ENCODE results near the gene PIMREG.

PIMREG gene

DNA sequence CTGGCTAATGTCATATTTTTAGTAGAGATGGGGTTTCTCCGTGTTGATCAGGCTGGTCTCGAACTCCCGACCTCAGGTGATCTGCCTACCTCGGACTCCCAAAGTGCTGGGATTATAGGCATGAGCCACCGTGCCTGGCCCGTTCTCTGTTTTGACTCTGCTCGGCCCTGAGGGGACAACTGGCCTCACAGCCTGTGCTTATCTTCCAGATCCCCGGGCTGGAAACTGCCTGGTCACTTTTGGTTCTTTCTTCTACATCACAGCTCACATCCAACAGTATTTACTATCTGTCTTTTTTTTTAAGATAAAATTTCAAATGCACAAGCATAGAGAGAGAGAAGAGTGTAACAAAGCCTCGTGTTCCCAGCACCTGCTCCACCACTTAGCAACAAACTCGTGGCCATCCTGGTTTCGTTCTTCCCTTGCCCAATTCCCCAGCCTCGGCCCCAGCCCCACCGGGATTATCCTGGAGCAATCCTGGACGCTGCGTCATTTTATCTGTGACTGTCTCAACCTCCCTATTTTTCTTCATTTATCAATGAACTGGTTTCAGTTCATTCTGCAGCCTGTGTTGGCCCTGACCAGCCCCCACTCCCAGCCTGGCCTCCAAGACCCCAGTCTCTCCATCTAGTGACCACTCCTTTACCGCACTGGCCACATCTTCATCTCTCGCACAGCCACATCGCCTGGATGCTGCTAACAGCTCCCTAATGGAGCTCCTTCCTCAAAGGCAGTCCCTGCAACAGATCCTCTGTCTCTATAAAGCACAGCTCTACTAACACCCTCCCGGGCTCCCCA lies 21.1 kb downstream of the PIMREG start:
- no peaks in the 10 kb centered on the region for H3K9me2 ChIP-seq (replicated peaks; ENCODE audit: low read depth, low read length)
- no peaks in the 10 kb centered on the region for H3K79me2 ChIP-seq (ENCODE audit: insufficient read depth, low read length)
- no peaks in the 10 kb centered on the region for H3K4me1 ChIP-seq (ENCODE audit: insufficient read depth, low read length, poor library complexity, severe bottlenecking)
- H3K9me3 ChIP-seq (ENCODE audit: insufficient read depth, low read depth, low read length), result no peaks in the 10 kb centered on the region
- H3K9ac ChIP-seq (ENCODE audit: low read depth, low read length, poor library complexity, severe bottlenecking), result no peak overlapping the region
- no peak overlapping the region for H3K4me3 ChIP-seq (ENCODE audit: low read length, poor library complexity, severe bottlenecking)
- H3F3A ChIP-seq (ENCODE audit: low read depth), result no peaks in the 10 kb centered on the region
- no peak overlapping the region for H3K4me2 ChIP-seq (ENCODE audit: low read depth, low read length, poor library complexity, severe bottlenecking)
- H2AFZ ChIP-seq (ENCODE audit: low read length), result no peak overlapping the region
- H4K20me1 ChIP-seq (ENCODE audit: insufficient read depth, low read length, poor library complexity, severe bottlenecking), result no peaks in the 10 kb centered on the region
- no peaks in the 10 kb centered on the region for H3K36me3 ChIP-seq (ENCODE audit: insufficient read depth, low read length)
- no peak for TF ChIP-seq EZH2phosphoT487 (IDR thresholded peaks at IDR 0.05; ENCODE audit: borderline replicate concordance)
- H3K27me3 ChIP-seq (ENCODE audit: insufficient read depth, low read length, poor library complexity, severe bottlenecking), result no peaks in the 10 kb centered on the region

DNA sequence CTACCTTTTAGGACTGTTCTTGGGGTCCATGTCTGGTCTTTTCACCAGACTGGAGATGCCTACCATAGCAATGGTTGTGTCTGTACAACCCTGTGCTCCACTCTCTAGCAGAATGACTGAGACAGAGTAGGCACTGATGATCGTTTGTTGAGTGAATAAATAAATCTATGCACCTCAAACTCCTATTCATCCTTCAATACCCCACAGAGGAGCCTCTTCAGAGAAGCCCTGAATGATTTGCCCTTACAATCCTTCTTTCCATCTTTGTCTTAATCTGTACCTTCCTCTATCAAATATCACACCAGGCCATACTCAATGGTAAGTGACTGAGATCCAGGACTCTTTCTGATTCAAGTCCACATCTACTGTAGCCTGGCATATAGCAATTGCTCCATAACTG lies 23.3 kb downstream of the PIMREG start:
- no peak overlapping the region for H3K4me2 ChIP-seq (ENCODE audit: low read depth, low read length, poor library complexity, severe bottlenecking)
- no peaks in the 10 kb centered on the region for H3K4me1 ChIP-seq (ENCODE audit: insufficient read depth, low read length, poor library complexity, severe bottlenecking)
- no peaks in the 10 kb centered on the region for H3K36me3 ChIP-seq (ENCODE audit: insufficient read depth, low read length)
- H3K79me2 ChIP-seq (ENCODE audit: insufficient read depth, low read length), result no peaks in the 10 kb centered on the region
- H3K9me3 ChIP-seq (ENCODE audit: insufficient read depth, low read depth, low read length), result no peaks in the 10 kb centered on the region
- H3F3A ChIP-seq (ENCODE audit: low read depth), result no peaks in the 10 kb centered on the region
- no peak overlapping the region for H2AFZ ChIP-seq (ENCODE audit: low read length)
- H3K27me3 ChIP-seq (ENCODE audit: insufficient read depth, low read length, poor library complexity, severe bottlenecking), result no peaks in the 10 kb centered on the region
- H3K9ac ChIP-seq (ENCODE audit: low read depth, low read length, poor library complexity, severe bottlenecking), result no peak overlapping the region
- H3K4me3 ChIP-seq (ENCODE audit: low read length, poor library complexity, severe bottlenecking), result no peak overlapping the region
- H4K20me1 ChIP-seq (ENCODE audit: insufficient read depth, low read length, poor library complexity, severe bottlenecking), result no peaks in the 10 kb centered on the region
- H3K9me2 ChIP-seq (replicated peaks; ENCODE audit: low read depth, low read length), result no peaks in the 10 kb centered on the region
- no peak for TF ChIP-seq EZH2phosphoT487 (IDR thresholded peaks at IDR 0.05; ENCODE audit: borderline replicate concordance)
- TF ChIP-seq, protein P1, sequence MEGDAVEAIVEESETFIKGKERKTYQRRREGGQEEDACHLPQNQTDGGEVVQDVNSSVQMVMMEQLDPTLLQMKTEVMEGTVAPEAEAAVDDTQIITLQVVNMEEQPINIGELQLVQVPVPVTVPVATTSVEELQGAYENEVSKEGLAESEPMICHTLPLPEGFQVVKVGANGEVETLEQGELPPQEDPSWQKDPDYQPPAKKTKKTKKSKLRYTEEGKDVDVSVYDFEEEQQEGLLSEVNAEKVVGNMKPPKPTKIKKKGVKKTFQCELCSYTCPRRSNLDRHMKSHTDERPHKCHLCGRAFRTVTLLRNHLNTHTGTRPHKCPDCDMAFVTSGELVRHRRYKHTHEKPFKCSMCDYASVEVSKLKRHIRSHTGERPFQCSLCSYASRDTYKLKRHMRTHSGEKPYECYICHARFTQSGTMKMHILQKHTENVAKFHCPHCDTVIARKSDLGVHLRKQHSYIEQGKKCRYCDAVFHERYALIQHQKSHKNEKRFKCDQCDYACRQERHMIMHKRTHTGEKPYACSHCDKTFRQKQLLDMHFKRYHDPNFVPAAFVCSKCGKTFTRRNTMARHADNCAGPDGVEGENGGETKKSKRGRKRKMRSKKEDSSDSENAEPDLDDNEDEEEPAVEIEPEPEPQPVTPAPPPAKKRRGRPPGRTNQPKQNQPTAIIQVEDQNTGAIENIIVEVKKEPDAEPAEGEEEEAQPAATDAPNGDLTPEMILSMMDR (conservative IDR thresholded peaks at IDR 0.05; ENCODE audit: low read length), result no peak

DNA sequence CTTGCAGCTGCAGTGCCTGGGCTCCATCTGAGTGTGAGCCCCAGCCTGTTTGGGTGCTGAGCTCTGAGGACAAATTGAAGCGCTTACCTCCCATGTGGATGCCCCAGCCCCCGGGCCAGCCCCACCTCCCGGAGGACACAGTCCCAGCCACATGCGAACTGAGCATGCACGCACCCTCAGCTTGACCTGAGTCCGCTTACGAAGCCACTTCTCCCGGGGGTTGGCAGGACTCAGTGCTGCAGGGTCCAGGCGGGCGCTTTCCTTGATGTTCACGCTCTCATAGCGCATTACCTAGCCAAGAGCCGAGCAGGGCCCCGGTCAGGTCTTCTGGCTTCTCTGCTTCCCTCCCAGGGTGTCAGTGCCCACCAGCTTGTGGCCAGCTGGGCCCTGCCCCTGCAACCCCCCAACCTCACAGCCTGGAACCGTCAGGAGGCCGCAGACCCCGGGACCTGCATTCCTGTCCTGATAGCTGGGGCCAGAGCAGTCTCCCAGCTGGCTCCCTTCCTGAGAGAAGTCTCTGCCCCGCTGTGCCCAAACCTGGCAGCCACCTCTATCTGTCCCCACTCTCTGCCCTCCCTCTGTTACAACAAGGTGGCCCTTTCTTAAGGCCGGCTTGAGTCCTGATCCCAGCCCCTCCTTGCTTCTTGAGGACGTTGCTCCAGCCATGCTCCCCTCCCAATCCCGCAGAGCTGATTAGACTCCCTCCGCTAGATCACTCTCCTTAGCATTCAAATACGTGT lies 24.0 kb downstream of the PIMREG start:
- TF ChIP-seq, protein P1 (conservative IDR thresholded peaks at IDR 0.05; ENCODE audit: low read length), result no peak
- no peak for TF ChIP-seq EZH2phosphoT487 (IDR thresholded peaks at IDR 0.05; ENCODE audit: borderline replicate concordance)
- H3K79me2 ChIP-seq (ENCODE audit: insufficient read depth, low read length), result no peaks in the 10 kb centered on the region
- no peaks in the 10 kb centered on the region for H4K20me1 ChIP-seq (ENCODE audit: insufficient read depth, low read length, poor library complexity, severe bottlenecking)
- H3K4me2 ChIP-seq (ENCODE audit: low read depth, low read length, poor library complexity, severe bottlenecking), result no peak overlapping the region
- no peaks in the 10 kb centered on the region for H3K9me3 ChIP-seq (ENCODE audit: insufficient read depth, low read depth, low read length)
- H3K4me1 ChIP-seq (ENCODE audit: insufficient read depth, low read length, poor library complexity, severe bottlenecking), result no peaks in the 10 kb centered on the region
- H3F3A ChIP-seq (ENCODE audit: low read depth), result no peaks in the 10 kb centered on the region
- H2AFZ ChIP-seq (ENCODE audit: low read length), result no peak overlapping the region
- H3K4me3 ChIP-seq (ENCODE audit: low read length, poor library complexity, severe bottlenecking), result no peak overlapping the region
- no peaks in the 10 kb centered on the region for H3K9me2 ChIP-seq (replicated peaks; ENCODE audit: low read depth, low read length)
- no peaks in the 10 kb centered on the region for H3K36me3 ChIP-seq (ENCODE audit: insufficient read depth, low read length)
- no peak overlapping the region for H3K9ac ChIP-seq (ENCODE audit: low read depth, low read length, poor library complexity, severe bottlenecking)
- no peaks in the 10 kb centered on the region for H3K27me3 ChIP-seq (ENCODE audit: insufficient read depth, low read length, poor library complexity, severe bottlenecking)

All from Loucy (cell line).